GM23338 (cell line): ENCODE results near the gene INPP5K. TPM values are rescaled to one million over a fixed set of nuclear protein-coding genes. Genes with fewer than 3 reads are reported as not detected.

Experiments used
- ATAC-seq: fragments of 200-7000 bp; cut with Tn5 transposase; 3 replicates; pipeline ENCODE4 v1.9.1; 2020
- DNase-seq: peaks from one replicate; pipeline ENCODE4 v3.0.0-alpha.2; 2015; ENCODE audit warnings: low spot score
- H2AFZ ChIP-seq: fragments of 200-600 bp; sonication (generic); 2 replicates; pipeline ENCODE4 v1.8.0; 2016; ENCODE audit warnings: antibody characterized with exemption, mild to moderate bottlenecking, moderate library complexity
- H3F3A ChIP-seq: fragments of 200-600 bp; sonication (generic); replicated peaks from 2 replicates; pipeline ENCODE4 v1.8.0; 2017; ENCODE audit warnings: antibody characterized with exemption, mixed run types, low read depth
- H3K27ac ChIP-seq: fragments of 200-600 bp; sonication (generic); 2 replicates; pipeline ENCODE4 v1.6.1; 2016; ENCODE audit warnings: low read depth
- H3K27me3 ChIP-seq: fragments of 200-600 bp; sonication (generic); 2 replicates; pipeline ENCODE4 v1.8.0; 2016; ENCODE audit warnings: mild to moderate bottlenecking, mixed run types, moderate library complexity; ENCODE audit not compliant: insufficient read depth
- H3K36me3 ChIP-seq: fragments of 200-600 bp; sonication (generic); 2 replicates; pipeline ENCODE4 v1.8.0; 2016; ENCODE audit warnings: mild to moderate bottlenecking; ENCODE audit not compliant: insufficient read depth
- H3K4me1 ChIP-seq: fragments of 200-600 bp; sonication (generic); 2 replicates; pipeline ENCODE4 v1.8.0; 2016; ENCODE audit warnings: mild to moderate bottlenecking, moderate library complexity; ENCODE audit not compliant: insufficient read depth
- H3K4me2 ChIP-seq: fragments of 200-600 bp; sonication (generic); 2 replicates; pipeline ENCODE4 v1.7.1; 2017; ENCODE audit warnings: mixed run types
- H3K4me3 ChIP-seq: fragments of 200-600 bp; sonication (generic); 2 replicates; pipeline ENCODE4 v1.6.1; 2016; ENCODE audit warnings: mixed run types
- H3K79me2 ChIP-seq: fragments of 200-600 bp; sonication (generic); replicated peaks from 2 replicates; pipeline ENCODE4 v1.8.0; 2017; ENCODE audit warnings: mild to moderate bottlenecking; ENCODE audit not compliant: insufficient read depth
- H3K9me2 ChIP-seq: fragments of 200-600 bp; sonication (generic); 2 replicates; pipeline ENCODE4 v1.8.0; 2017; ENCODE audit not compliant: insufficient read depth
- H4K20me1 ChIP-seq: fragments of 200-600 bp; sonication (generic); replicated peaks from 2 replicates; pipeline ENCODE4 v1.8.0; 2017; ENCODE audit warnings: mild to moderate bottlenecking; ENCODE audit not compliant: insufficient read depth
- H3K27ac Mint-ChIP-seq: 2 replicates; pipeline ENCODE4 v1.8.0; 2020; ENCODE audit warnings: inconsistent platforms, mild to moderate bottlenecking, moderate library complexity, mixed read lengths
- H3K27me3 Mint-ChIP-seq: 3 replicates; pipeline ENCODE4 v1.8.0; 2022; ENCODE audit warnings: low read depth, mild to moderate bottlenecking, moderate library complexity, mixed read lengths, inconsistent platforms; ENCODE audit not compliant: insufficient read depth, poor library complexity
- H3K36me3 Mint-ChIP-seq: 3 replicates; pipeline ENCODE4 v1.8.0; 2021; ENCODE audit warnings: low read depth, mild to moderate bottlenecking, inconsistent platforms, moderate library complexity, mixed read lengths
- H3K4me1 Mint-ChIP-seq: 3 replicates; pipeline ENCODE4 v1.8.0; 2020; ENCODE audit warnings: mild to moderate bottlenecking, inconsistent platforms, mixed read lengths
- H3K4me3 Mint-ChIP-seq: 3 replicates; pipeline ENCODE4 v1.8.0; 2021; ENCODE audit warnings: moderate library complexity, mild to moderate bottlenecking, inconsistent platforms, mixed read lengths
- H3K9me3 Mint-ChIP-seq: 3 replicates; pipeline ENCODE4 v1.8.0; 2020; ENCODE audit warnings: moderate library complexity, mild to moderate bottlenecking, inconsistent platforms, mixed read lengths
- CREB1 ChIP-seq: fragments of 250-450 bp; sonication (Bioruptor Pico); IDR thresholded peaks from 2 replicates; pipeline ENCODE4 v1.5.0; 2020; ENCODE audit warnings: low read depth, mild to moderate bottlenecking, moderate library complexity
- CTCF ChIP-seq, 2 experiments: fragments of 200-600 bp in 1 of 2; sonication (generic) in 1 of 2; conservative IDR thresholded peaks; 2 replicates each; pipeline versions ENCODE4 v1.5.1 to v1.6.1; 2016 to 2017; ENCODE audit warnings: antibody characterized with exemption in 2 of 2, low read depth in 2 of 2, mild to moderate bottlenecking in 2 of 2, moderate library complexity in 1 of 2
- ETS1 ChIP-seq: IDR thresholded peaks from 2 replicates; pipeline ENCODE4 v1.6.1; 2016; ENCODE audit warnings: antibody characterized with exemption
- EZH2 ChIP-seq: fragments of 200-600 bp; sonication (generic); IDR thresholded peaks from one replicate; pipeline ENCODE4 v1.8.0; 2017; ENCODE audit warnings: antibody characterized with exemption, mild to moderate bottlenecking, low read depth; ENCODE audit not compliant: unreplicated experiment
- EZH2phosphoT487 ChIP-seq: fragments of 200-600 bp; sonication (generic); IDR thresholded peaks from one replicate; pipeline ENCODE4 v1.8.1; 2018; ENCODE audit warnings: antibody characterized with exemption; ENCODE audit not compliant: unreplicated experiment
- JUNB ChIP-seq: IDR thresholded peaks from one replicate; pipeline ENCODE4 v1.6.1; 2016; ENCODE audit warnings: antibody characterized with exemption; ENCODE audit not compliant: unreplicated experiment
- NANOG ChIP-seq: IDR thresholded peaks from 2 replicates; pipeline ENCODE4 v1.6.1; 2016; ENCODE audit warnings: antibody characterized with exemption, borderline replicate concordance
- POLR2AphosphoS5 ChIP-seq: IDR thresholded peaks from 2 replicates; pipeline ENCODE4 v1.6.1; 2016; ENCODE audit warnings: antibody characterized with exemption, low read depth
- REST ChIP-seq: IDR thresholded peaks from one replicate; pipeline ENCODE4 v1.6.1; 2018; ENCODE audit warnings: antibody characterized with exemption; ENCODE audit not compliant: unreplicated experiment
- STAT1 ChIP-seq: IDR thresholded peaks from one replicate; pipeline ENCODE4 v1.6.1; 2016; ENCODE audit warnings: antibody characterized with exemption; ENCODE audit not compliant: unreplicated experiment
- ZNF114 ChIP-seq: fragments of 250-450 bp; sonication (Bioruptor Pico); IDR thresholded peaks from 2 replicates; pipeline ENCODE4 v1.5.0; 2020; ENCODE audit warnings: mild to moderate bottlenecking, moderate library complexity
- ZNF331 ChIP-seq: fragments of 250-450 bp; sonication (Bioruptor Pico); IDR thresholded peaks from 2 replicates; pipeline ENCODE4 v1.5.0; 2020; ENCODE audit warnings: low read depth, mild to moderate bottlenecking, moderate library complexity
- ZNF462 ChIP-seq: fragments of 250-450 bp; sonication (Bioruptor Pico); IDR thresholded peaks from 2 replicates; pipeline ENCODE4 v1.5.0; 2020; ENCODE audit warnings: mild to moderate bottlenecking, moderate library complexity
- polyA plus RNA-seq: library from polyadenylated mRNA; unstranded; fragments of >200 nt; fragmentation: Nextera tagmentation; extraction: Ambion mirVana; gene quantifications from 2 replicates; pipeline ENCODE4 v1.2.1, GENCODE V29; 2016
- total RNA-seq: library from RNA; depleted of rRNA; stranded (reverse); fragments of >200 nt; shearing (Covaris generic); gene quantifications from 2 replicates; pipeline ENCODE4 v1.2.3, GENCODE V29; 2014

INPP5K gene
- total and polyA plus RNA-seq, 2 experiments from 2014 or later, result 8.4 to 29.7 TPM

GRCh38 chr17:1522626-1523025 lies 6.2 kb upstream of the INPP5K start:
- H3K4me1 Mint-ChIP-seq, result peaks cover under 1% of the 10 kb centered on the region; the same call in 1 of the 3 replicates
- no peak overlapping the region for H3K27ac ChIP-seq
- no peak for ATAC-seq
- DNase-seq, result no peak
- no peak overlapping the region for H3K4me2 ChIP-seq
- no peak overlapping the region for H2AFZ ChIP-seq
- TF ChIP-seq EZH2 (no peak), ETS1 (no peak), NANOG (no peak), POLR2AphosphoS5 (no peak), ZNF331 (no peak), JUNB (no peak), CREB1 (CRISPR knock-in tag) (no peak), CTCF (conservative IDR thresholded peaks at IDR 0.05; ENCODE audit: low read depth in 2 of 2) (no peak), ZNF114 (no peak), STAT1 (no peak), REST (no peak), EZH2phosphoT487 (no peak), ZNF462 (CRISPR knock-in tag) (no peak)
- peaks cover 13% of the 10 kb centered on the region for H3K36me3 Mint-ChIP-seq
- H3K9me3 Mint-ChIP-seq, result no peaks in the 10 kb centered on the region
- H3K4me1 ChIP-seq, result peaks cover under 1% of the 10 kb centered on the region; the same call in 1 of the 2 replicates
- no peak overlapping the region for H3K27ac Mint-ChIP-seq
- no peaks in the 10 kb centered on the region for H3K9me2 ChIP-seq
- H3K79me2 ChIP-seq, result peaks cover 3% of the 10 kb centered on the region; the same call in 1 of the 2 replicates
- peaks cover 4% of the 10 kb centered on the region for H3K27me3 Mint-ChIP-seq
- peaks cover 3% of the 10 kb centered on the region; the same call in 1 of the 2 replicates for H3K36me3 ChIP-seq
- H4K20me1 ChIP-seq, result peaks cover 7% of the 10 kb centered on the region
- H3K4me3 Mint-ChIP-seq, result no peak overlapping the region
- H3K4me3 ChIP-seq, result no peak overlapping the region
- H3K27me3 ChIP-seq, result no peaks in the 10 kb centered on the region
- H3F3A ChIP-seq, result peaks cover 7% of the 10 kb centered on the region; the same call in 1 of the 2 replicates
